ENCODE measurements around the gene ANKRD10. TPM values are rescaled to one million over a fixed set of nuclear protein-coding genes. Genes with fewer than 3 reads are reported as not detected.

The ANKRD10 gene
- total and polyA plus RNA-seq, 2 donors from 2014 or later = 64.9 to 159 TPM

Other genes starting within 250 kb of the ANKRD10 start
- gene CARS2, start 209.0 kb downstream of the ANKRD10 start, total RNA-seq = 57.9 TPM
- 57.1 TPM for gene CARS2, start 209.0 kb downstream of the ANKRD10 start, polyA plus RNA-seq (ENCODE audit: insufficient read depth, low read depth, low replicate concordance)
- gene ING1, start 201.4 kb downstream of the ANKRD10 start, total RNA-seq = 12.4 TPM
- 7.8 TPM for gene ING1, start 201.4 kb downstream of the ANKRD10 start, polyA plus RNA-seq (ENCODE audit: insufficient read depth, low read depth, low replicate concordance)
- gene ARHGEF7, start 200.2 kb upstream of the ANKRD10 start, total RNA-seq = 56.4 TPM
- gene ARHGEF7, start 200.2 kb upstream of the ANKRD10 start, polyA plus RNA-seq (ENCODE audit: insufficient read depth, low read depth, low replicate concordance) = 17.9 TPM